HEK293 (cell line): ENCODE data around the gene ZKSCAN5.
A peak's percentile ranks its signal among the peaks of the same experiment; 100 is the strongest.

ENCODE experiments used
- BCL11A ChIP-seq: fragments of 450-650 bp; formaldehyde crosslinking; IDR thresholded peaks from 2 replicates; pipeline ENCODE4 v1.5.1; 2016; ENCODE audit warnings: low read depth, missing biosample characterization, missing genetic modification characterization
- GFI1B ChIP-seq: fragments of 450-650 bp; formaldehyde crosslinking; IDR thresholded peaks from 2 replicates; pipeline ENCODE4 v1.5.1; 2016; ENCODE audit warnings: missing biosample characterization, missing genetic modification characterization
- KLF17 ChIP-seq: fragments of 450-650 bp; formaldehyde crosslinking; IDR thresholded peaks from 2 replicates; pipeline ENCODE4 v1.5.1; 2016; ENCODE audit warnings: missing biosample characterization, missing genetic modification characterization
- MEIS1 ChIP-seq: sonication (generic); formaldehyde crosslinking; IDR thresholded peaks from 2 replicates; pipeline ENCODE4 v1.8.1; 2022; ENCODE audit warnings: missing genetic modification reagents, mild to moderate bottlenecking, borderline replicate concordance
- RBAK ChIP-seq: fragments of 450-650 bp; formaldehyde crosslinking; IDR thresholded peaks from 2 replicates; pipeline ENCODE4 v1.5.1; 2016; ENCODE audit warnings: missing biosample characterization, missing genetic modification characterization
- REPIN1 ChIP-seq: fragments of 450-650 bp; formaldehyde crosslinking; IDR thresholded peaks from 2 replicates; pipeline ENCODE4 v1.5.1; 2017; ENCODE audit warnings: missing biosample characterization, missing genetic modification characterization, low read depth
- SCRT2 ChIP-seq: fragments of 450-650 bp; formaldehyde crosslinking; IDR thresholded peaks from 2 replicates; pipeline ENCODE4 v1.5.1; 2016; ENCODE audit warnings: missing biosample characterization, missing genetic modification characterization
- YY1 ChIP-seq: fragments of 450-650 bp; formaldehyde crosslinking; IDR thresholded peaks from 2 replicates; pipeline ENCODE4 v1.5.1; 2018; ENCODE audit warnings: missing biosample characterization, missing genetic modification characterization
- YY2 ChIP-seq: fragments of 450-650 bp; formaldehyde crosslinking; IDR thresholded peaks from 2 replicates; pipeline ENCODE4 v1.5.1; 2016; ENCODE audit warnings: missing biosample characterization, missing genetic modification characterization
- ZBTB48 ChIP-seq: fragments of 450-650 bp; formaldehyde crosslinking; IDR thresholded peaks from 2 replicates; pipeline ENCODE4 v1.5.1; 2016; ENCODE audit warnings: missing biosample characterization, missing genetic modification characterization
- ZFP37 ChIP-seq: fragments of 450-650 bp; formaldehyde crosslinking; IDR thresholded peaks from 2 replicates; pipeline ENCODE4 v1.5.1; 2016; ENCODE audit warnings: missing biosample characterization, missing genetic modification characterization
- ZFP69B ChIP-seq: fragments of 450-650 bp; formaldehyde crosslinking; IDR thresholded peaks from 2 replicates; pipeline ENCODE4 v1.5.1; 2016; ENCODE audit warnings: missing biosample characterization, missing genetic modification characterization
- ZNF155 ChIP-seq: fragments of 450-650 bp; formaldehyde crosslinking; IDR thresholded peaks from 2 replicates; pipeline ENCODE4 v1.5.1; 2016; ENCODE audit warnings: missing biosample characterization, missing genetic modification characterization
- ZNF19 ChIP-seq: fragments of 450-650 bp; formaldehyde crosslinking; IDR thresholded peaks from 2 replicates; pipeline ENCODE4; 2016; ENCODE audit warnings: missing biosample characterization, missing genetic modification characterization, low read depth
- ZNF2 ChIP-seq: fragments of 450-650 bp; formaldehyde crosslinking; IDR thresholded peaks from 2 replicates; pipeline ENCODE4 v1.5.1; 2016; ENCODE audit warnings: missing biosample characterization, missing genetic modification characterization
- ZNF202 ChIP-seq: fragments of 450-650 bp; formaldehyde crosslinking; IDR thresholded peaks from 2 replicates; pipeline ENCODE4 v1.5.1; 2016; ENCODE audit warnings: missing biosample characterization, missing genetic modification characterization, borderline replicate concordance
- ZNF211 ChIP-seq: fragments of 450-650 bp; formaldehyde crosslinking; IDR thresholded peaks from 2 replicates; pipeline ENCODE4 v1.5.1; 2016; ENCODE audit warnings: low read depth, missing biosample characterization, missing genetic modification characterization
- ZNF274 ChIP-seq, 2 experiments: fragments of 200-500 bp in 1 of 2; fragments of 450-650 bp in 1 of 2; sonication (Bioruptor generic) in 1 of 2; formaldehyde crosslinking in 1 of 2; IDR thresholded peaks; 2 replicates each; pipeline versions ENCODE4 v1.5.1 to v1.6.1; 2014 to 2016; ENCODE audit warnings: borderline replicate concordance in 1 of 2, inconsistent platforms in 1 of 2, low read length in 1 of 2, missing biosample characterization in 1 of 2, missing genetic modification characterization in 1 of 2
- ZNF302 ChIP-seq: fragments of 450-650 bp; formaldehyde crosslinking; IDR thresholded peaks from 2 replicates; pipeline ENCODE4 v1.5.1; 2016; ENCODE audit warnings: missing biosample characterization, missing genetic modification characterization, low read depth
- ZNF350 ChIP-seq: fragments of 450-650 bp; formaldehyde crosslinking; IDR thresholded peaks from 2 replicates; pipeline ENCODE4 v1.5.0; 2017; ENCODE audit warnings: missing biosample characterization, mild to moderate bottlenecking, missing genetic modification characterization
- ZNF37A ChIP-seq: fragments of 450-650 bp; IDR thresholded peaks from 2 replicates; pipeline ENCODE4 v1.5.1; 2018; ENCODE audit warnings: missing biosample characterization, missing genetic modification characterization
- ZNF426 ChIP-seq: fragments of 450-650 bp; formaldehyde crosslinking; IDR thresholded peaks from 2 replicates; pipeline ENCODE4 v1.5.1; 2017; ENCODE audit warnings: missing biosample characterization, missing genetic modification characterization, mild to moderate bottlenecking, inconsistent platforms, moderate library complexity
- ZNF449 ChIP-seq: fragments of 450-650 bp; formaldehyde crosslinking; IDR thresholded peaks from 2 replicates; pipeline ENCODE4 v1.5.1; 2017; ENCODE audit warnings: missing biosample characterization, mild to moderate bottlenecking, missing genetic modification characterization, moderate library complexity
- ZNF549 ChIP-seq: fragments of 450-650 bp; IDR thresholded peaks from 2 replicates; pipeline ENCODE4 v1.5.1; 2018; ENCODE audit warnings: missing biosample characterization, missing genetic modification characterization, mild to moderate bottlenecking, inconsistent platforms, moderate library complexity
- ZNF621 ChIP-seq: fragments of 450-650 bp; formaldehyde crosslinking; IDR thresholded peaks from 2 replicates; pipeline ENCODE4 v1.5.1; 2017; ENCODE audit warnings: missing biosample characterization, missing genetic modification characterization
- ZNF623 ChIP-seq: fragments of 450-650 bp; formaldehyde crosslinking; IDR thresholded peaks from 2 replicates; pipeline ENCODE4 v1.5.1; 2016; ENCODE audit warnings: missing biosample characterization, missing genetic modification characterization
- ZNF624 ChIP-seq: fragments of 450-650 bp; formaldehyde crosslinking; IDR thresholded peaks from 2 replicates; pipeline ENCODE4 v1.5.1; 2017; ENCODE audit warnings: missing biosample characterization, missing genetic modification characterization
- ZNF654 ChIP-seq: fragments of 450-650 bp; formaldehyde crosslinking; IDR thresholded peaks from 2 replicates; pipeline ENCODE4 v1.5.1; 2016; ENCODE audit warnings: low read depth, missing biosample characterization, missing genetic modification characterization
- ZNF670 ChIP-seq: fragments of 450-650 bp; formaldehyde crosslinking; IDR thresholded peaks from 2 replicates; pipeline ENCODE4 v1.5.1; 2016; ENCODE audit warnings: missing biosample characterization, missing genetic modification characterization, low read depth
- ZNF677 ChIP-seq: fragments of 450-650 bp; IDR thresholded peaks from 2 replicates; pipeline ENCODE4 v1.5.0; 2018; ENCODE audit warnings: missing biosample characterization, mild to moderate bottlenecking, missing genetic modification characterization, moderate library complexity
- ZNF785 ChIP-seq: fragments of 450-650 bp; formaldehyde crosslinking; IDR thresholded peaks from 2 replicates; pipeline ENCODE4 v1.5.1; 2016; ENCODE audit warnings: missing biosample characterization, missing genetic modification characterization
- ZNF830 ChIP-seq: fragments of 450-650 bp; IDR thresholded peaks from 2 replicates; pipeline ENCODE4 v1.5.0; 2018; ENCODE audit warnings: missing biosample characterization, missing genetic modification characterization, low read depth, mild to moderate bottlenecking, moderate library complexity
- ZNF837 ChIP-seq: fragments of 450-650 bp; formaldehyde crosslinking; IDR thresholded peaks from 2 replicates; pipeline ENCODE4 v1.5.1; 2016; ENCODE audit warnings: missing biosample characterization, missing genetic modification characterization
- TF ChIP-seq, protein P1 (sequence below): fragments of 450-650 bp; formaldehyde crosslinking; conservative IDR thresholded peaks from 2 replicates; pipeline ENCODE4 v1.5.1; 2016; ENCODE audit warnings: low read depth, missing biosample characterization, missing genetic modification characterization

Gene ZKSCAN5

DNA sequence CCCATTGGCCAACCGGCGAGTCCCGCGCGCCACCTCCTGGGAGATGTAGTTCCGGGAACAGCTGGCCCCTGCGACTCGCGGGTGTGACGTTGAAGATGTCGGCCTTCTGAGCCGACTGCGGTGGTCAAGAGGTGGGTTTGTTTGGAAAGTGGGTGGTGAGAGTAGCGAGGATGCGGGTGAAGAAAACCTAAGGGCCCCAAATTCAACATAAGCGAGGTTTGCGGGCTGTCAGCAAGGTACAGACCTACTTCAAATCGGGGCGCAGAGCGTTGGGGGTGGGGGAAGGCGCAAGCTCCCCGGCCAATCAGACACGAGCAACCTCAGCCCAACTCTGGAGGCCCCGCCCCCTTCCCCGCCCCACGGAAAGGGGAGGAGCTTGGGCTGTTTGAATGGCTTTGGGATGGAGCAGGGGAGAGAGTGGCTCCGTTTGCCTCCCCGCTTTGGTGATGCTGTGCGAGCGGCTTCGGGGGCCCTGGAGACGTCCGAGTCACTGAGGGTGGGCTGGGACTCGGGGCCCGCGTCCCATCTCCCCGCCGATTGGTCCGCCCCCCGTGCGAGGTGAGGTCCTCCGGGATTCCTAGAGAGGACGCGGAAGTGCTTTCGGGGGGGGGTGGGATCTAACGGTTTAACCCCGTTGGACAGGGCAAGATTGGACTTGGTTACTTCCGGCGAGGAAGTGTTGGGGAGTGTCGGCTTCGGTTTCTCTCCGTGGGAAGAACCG is at the start of gene ZKSCAN5 (continued):
- TF ChIP-seq, protein P1, sequence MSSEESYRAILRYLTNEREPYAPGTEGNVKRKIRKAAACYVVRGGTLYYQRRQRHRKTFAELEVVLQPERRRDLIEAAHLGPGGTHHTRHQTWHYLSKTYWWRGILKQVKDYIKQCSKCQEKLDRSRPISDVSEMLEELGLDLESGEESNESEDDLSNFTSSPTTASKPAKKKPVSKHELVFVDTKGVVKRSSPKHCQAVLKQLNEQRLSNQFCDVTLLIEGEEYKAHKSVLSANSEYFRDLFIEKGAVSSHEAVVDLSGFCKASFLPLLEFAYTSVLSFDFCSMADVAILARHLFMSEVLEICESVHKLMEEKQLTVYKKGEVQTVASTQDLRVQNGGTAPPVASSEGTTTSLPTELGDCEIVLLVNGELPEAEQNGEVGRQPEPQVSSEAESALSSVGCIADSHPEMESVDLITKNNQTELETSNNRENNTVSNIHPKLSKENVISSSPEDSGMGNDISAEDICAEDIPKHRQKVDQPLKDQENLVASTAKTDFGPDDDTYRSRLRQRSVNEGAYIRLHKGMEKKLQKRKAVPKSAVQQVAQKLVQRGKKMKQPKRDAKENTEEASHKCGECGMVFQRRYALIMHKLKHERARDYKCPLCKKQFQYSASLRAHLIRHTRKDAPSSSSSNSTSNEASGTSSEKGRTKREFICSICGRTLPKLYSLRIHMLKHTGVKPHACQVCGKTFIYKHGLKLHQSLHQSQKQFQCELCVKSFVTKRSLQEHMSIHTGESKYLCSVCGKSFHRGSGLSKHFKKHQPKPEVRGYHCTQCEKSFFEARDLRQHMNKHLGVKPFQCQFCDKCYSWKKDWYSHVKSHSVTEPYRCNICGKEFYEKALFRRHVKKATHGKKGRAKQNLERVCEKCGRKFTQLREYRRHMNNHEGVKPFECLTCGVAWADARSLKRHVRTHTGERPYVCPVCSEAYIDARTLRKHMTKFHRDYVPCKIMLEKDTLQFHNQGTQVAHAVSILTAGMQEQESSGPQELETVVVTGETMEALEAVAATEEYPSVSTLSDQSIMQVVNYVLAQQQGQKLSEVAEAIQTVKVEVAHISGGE (tag by site-specific recombination): peak; percentile 94
- peak; percentile 91; the same call in 1 of the 2 replicates for TF ChIP-seq ZBTB48 (tag by site-specific recombination)
- no peak for TF ChIP-seq ZNF623 (tag by site-specific recombination)
- no peak for TF ChIP-seq ZNF274 (IDR thresholded peaks at IDR 0.05; ENCODE audit: low read length)
- TF ChIP-seq ZNF274 (tag by site-specific recombination; IDR thresholded peaks at IDR 0.05; ENCODE audit: borderline replicate concordance): no peak
- no peak for TF ChIP-seq ZNF677
- no peak for TF ChIP-seq GFI1B (tag by site-specific recombination)
- TF ChIP-seq YY1: peak; percentile 43; the same call in 1 of the 2 replicates
- no peak for TF ChIP-seq ZFP69B (tag by site-specific recombination)
- TF ChIP-seq RBAK: no peak
- peak; percentile 75 for TF ChIP-seq KLF17 (tag by site-specific recombination)
- TF ChIP-seq ZNF211 (tag by site-specific recombination): no peak
- TF ChIP-seq SCRT2: no peak
- TF ChIP-seq ZNF202: no peak
- TF ChIP-seq ZNF155 (tag by site-specific recombination): no peak
- TF ChIP-seq ZNF2: peak; percentile 65
- TF ChIP-seq ZNF670 (tag by site-specific recombination): no peak
- 0 out of 2 replicates have a peak, but pooled peaks have one; percentile 50 for TF ChIP-seq ZFP37 (tag by site-specific recombination)
- TF ChIP-seq ZNF654 (tag by site-specific recombination): no peak
- peak; percentile 50; the same call in 1 of the 2 replicates for TF ChIP-seq YY2
- TF ChIP-seq ZNF785 (tag by site-specific recombination): no peak
- no peak for TF ChIP-seq REPIN1 (tag by site-specific recombination)
- TF ChIP-seq ZNF621 (tag by site-specific recombination): no peak
- no peak for TF ChIP-seq MEIS1 (CRISPR knock-in tag)
- no peak for TF ChIP-seq ZNF624 (tag by site-specific recombination)
- TF ChIP-seq ZNF830: no peak
- TF ChIP-seq ZNF549 (tag by site-specific recombination): no peak
- TF ChIP-seq ZNF837: no peak
- no peak for TF ChIP-seq ZNF350 (tag by site-specific recombination)
- TF ChIP-seq ZNF19: no peak
- TF ChIP-seq ZNF449 (tag by site-specific recombination): peak; percentile 55; the same call in 1 of the 2 replicates
- no peak for TF ChIP-seq ZNF426 (tag by site-specific recombination)
- no peak for TF ChIP-seq ZNF302
- TF ChIP-seq ZNF37A: no peak
- TF ChIP-seq BCL11A: no peak; the same call in 1 of the 2 replicates
